Stimulated activated CD4-positive, alpha-beta T cell treated with anti-CD3 and anti-CD28 coated beads, TNF-alpha, amount 100 ng/mL, for 48 hours (primary cell): ENCODE measurements around the gene TAS1R1.

Source experiments
- DNase-seq, 3 donors: peaks; one replicate each; pipeline ENCODE4 v3.0.0-alpha.2; 2020; ENCODE audit warnings: low read depth in 3 of 3

Gene TAS1R1

GRCh38 chr1:6554907-6555778, at the start of gene TAS1R1:
Gene TAS1R1 (plus strand): TSS chr1:6555307. CDS start chr1:6555374, 67 bp downstream.
- DNase-seq: no peak

- DNase-seq: no peak
These were observed 49.5 kb upstream of the TAS1R1 start for GRCh38 chr1:6505367-6506209.

- DNase-seq: no peak
These were observed 48.7 kb upstream of the TAS1R1 start for GRCh38 chr1:6506210-6507036.

- DNase-seq: no peak
These were observed 48.1 kb upstream of the TAS1R1 start for GRCh38 chr1:6507037-6507428.

- no peak for DNase-seq
These were observed 47.6 kb upstream of the TAS1R1 start for GRCh38 chr1:6507461-6507911.

- no peak for DNase-seq
These were observed 46.8 kb upstream of the TAS1R1 start for GRCh38 chr1:6508154-6508815.

- DNase-seq: no peak
These were observed 46.3 kb upstream of the TAS1R1 start for GRCh38 chr1:6508816-6509189.

GRCh38 chr1:6509220-6509918, 45.7 kb upstream of the TAS1R1 start:
- no peak for DNase-seq

- no peak for DNase-seq
These were observed 45.2 kb upstream of the TAS1R1 start for GRCh38 chr1:6509919-6510291.

- DNase-seq: no peak
These were observed 44.6 kb upstream of the TAS1R1 start for GRCh38 chr1:6510493-6510892.

GRCh38 chr1:6511056-6511455, 44.1 kb upstream of the TAS1R1 start:
- no peak for DNase-seq

- DNase-seq: no peak
These were observed 43.4 kb upstream of the TAS1R1 start for GRCh38 chr1:6511561-6512244.

- no peak for DNase-seq
These were observed 42.7 kb upstream of the TAS1R1 start for GRCh38 chr1:6512245-6512907.

GRCh38 chr1:6512908-6513280, 42.2 kb upstream of the TAS1R1 start:
- no peak for DNase-seq

GRCh38 chr1:6513320-6513801, 41.7 kb upstream of the TAS1R1 start:
- no peak for DNase-seq

GRCh38 chr1:6515771-6516170, 39.3 kb upstream of the TAS1R1 start:
- no peak for DNase-seq

- no peak for DNase-seq
These were observed 37.7 kb upstream of the TAS1R1 start for GRCh38 chr1:6517435-6517851.

- DNase-seq: no peak
These were observed 35.6 kb upstream of the TAS1R1 start for GRCh38 chr1:6519491-6519934.

- no peak for DNase-seq
These were observed 35.0 kb upstream of the TAS1R1 start for GRCh38 chr1:6519935-6520671.
